Measurements from ENCODE around the gene TMPRSS6. TPM values are rescaled to one million over a fixed set of nuclear protein-coding genes. Genes with fewer than 3 reads are reported as not detected.

TMPRSS6 gene
- total and polyA plus RNA-seq, 8 donors: 0.45 to 1.5 (median 0.64) TPM; not detected in 1

DNA sequence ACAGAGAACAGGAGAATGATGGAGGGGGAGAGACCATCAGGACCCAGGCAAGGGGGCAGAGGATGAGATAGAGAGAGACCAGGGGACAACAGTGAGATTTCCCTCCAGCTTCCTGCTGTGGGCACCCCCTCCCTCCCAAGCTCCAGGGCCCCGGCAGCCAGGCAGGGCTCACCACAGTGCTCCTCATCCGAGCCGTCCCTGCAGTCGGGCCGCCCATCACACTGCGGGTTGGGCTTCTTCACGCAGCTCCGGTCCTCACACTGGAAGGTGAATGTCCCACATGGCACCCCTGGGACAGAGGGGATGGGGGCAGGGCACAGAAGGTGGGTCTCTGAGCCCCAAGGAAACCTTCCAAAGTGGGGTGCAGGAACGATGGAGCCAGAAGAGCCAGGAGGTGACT is 38.8 kb downstream of the TMPRSS6 start:
- no peaks in the 10 kb centered on the region for H3K36me3 ChIP-seq
- DNase-seq (peak in 1 of 4 donors; percentile 59), ATAC-seq (no peak)
- no peaks in the 10 kb centered on the region for H3K4me1 ChIP-seq
- no peak overlapping the region for H3K27ac ChIP-seq
- H3K4me3 ChIP-seq: no peak overlapping the region
- intact Hi-C loops (cut with DNase I): loop anchor here in 1 of 2 donors (10.0 kb wide), 1 partner anchor 134 kb away; no protein-coding TSS in a partner anchor
- H3K9me3 ChIP-seq: no peaks in the 10 kb centered on the region
- TF ChIP-seq CTCF (IDR thresholded peaks at IDR 0.05): no peak
- peaks cover 11 to 64% of the 10 kb centered on the region in 2 donors for H3K27me3 ChIP-seq

DNA sequence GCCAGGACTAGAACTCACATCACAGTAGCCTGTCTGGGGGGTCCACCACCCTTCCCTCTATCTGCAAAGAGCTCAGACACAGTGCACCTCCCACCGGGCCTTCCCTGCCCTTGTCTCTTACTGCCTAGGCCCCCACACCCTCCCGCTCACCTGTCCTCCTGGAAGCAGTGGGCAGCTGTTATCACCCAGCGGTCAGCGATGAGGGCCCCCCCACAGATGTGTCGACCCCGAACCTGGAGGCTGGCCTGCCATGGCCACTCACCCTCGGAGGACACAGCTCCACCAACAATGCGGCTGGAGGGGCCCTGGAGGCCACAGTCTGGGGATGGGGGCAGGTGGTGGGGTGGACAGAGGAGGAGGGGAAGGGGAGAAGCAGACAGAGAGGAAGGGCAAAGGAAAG is 39.2 kb downstream of the TMPRSS6 start:
- Histone ChIP-seq H3K36me3 (no peaks in the 10 kb centered on the region), H3K27me3 (peaks cover 11 to 60% of the 10 kb centered on the region in 2 donors), H3K4me1 (no peaks in the 10 kb centered on the region), H3K4me3 (no peak overlapping the region), H3K27ac (no peak overlapping the region), H3K9me3 (no peaks in the 10 kb centered on the region)
- intact Hi-C loops (cut with DNase I): loop anchor here in 1 of 2 donors (10.0 kb wide), 1 partner anchor 134 kb away; no protein-coding TSS in a partner anchor
- DNase-seq (peak in 1 of 4 donors; percentile 59), ATAC-seq (no peak)
- no peak for TF ChIP-seq CTCF (IDR thresholded peaks at IDR 0.05)

GRCh38 chr22:37069719-37070118 is 39.8 kb downstream of the TMPRSS6 start:
- intact Hi-C loops (cut with DNase I): loop anchor here in 1 of 2 donors (10.0 kb wide), 1 partner anchor 135 kb away; no protein-coding TSS in a partner anchor
- no peak for TF ChIP-seq CTCF (IDR thresholded peaks at IDR 0.05)
- peaks cover 11 to 54% of the 10 kb centered on the region in 2 donors for H3K27me3 ChIP-seq
- DNase-seq (peak in 1 of 4 donors; percentile 59), ATAC-seq (no peak)
- no peaks in the 10 kb centered on the region for H3K9me3 ChIP-seq
- no peak overlapping the region for H3K4me3 ChIP-seq
- H3K27ac ChIP-seq: no peak overlapping the region
- no peaks in the 10 kb centered on the region for H3K4me1 ChIP-seq
- no peaks in the 10 kb centered on the region for H3K36me3 ChIP-seq

DNA sequence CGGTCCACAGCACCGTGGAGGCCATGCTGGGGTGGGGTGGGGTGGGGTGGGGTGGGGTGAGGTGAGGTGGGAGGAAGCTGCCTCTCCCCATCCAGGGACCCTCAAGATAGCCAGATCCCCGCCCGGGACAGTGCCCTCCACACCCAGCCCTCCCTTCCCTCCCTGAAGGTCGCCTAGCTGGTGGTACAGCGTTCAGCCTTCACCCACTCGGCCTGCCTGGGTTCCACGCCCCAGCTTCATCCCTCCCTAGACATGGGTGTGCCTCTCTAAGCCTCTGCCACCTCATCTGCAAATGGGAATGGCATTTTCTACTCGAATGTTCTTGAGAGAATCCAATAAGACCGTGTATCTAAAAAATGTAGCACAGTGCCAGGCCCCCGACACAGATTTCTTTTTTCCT is 40.2 kb downstream of the TMPRSS6 start:
- Histone ChIP-seq H3K27me3 (peaks cover 11 to 50% of the 10 kb centered on the region in 2 donors), H3K4me3 (no peak overlapping the region), H3K36me3 (no peaks in the 10 kb centered on the region), H3K9me3 (no peaks in the 10 kb centered on the region), H3K27ac (no peak overlapping the region), H3K4me1 (no peaks in the 10 kb centered on the region)
- TF ChIP-seq CTCF (IDR thresholded peaks at IDR 0.05): no peak
- peak in 1 of 4 donors; percentile 36 for DNase-seq
- no peak for ATAC-seq
- intact Hi-C loops (cut with DNase I): no loop called here

GRCh38 chr22:37068859-37069258 is 40.7 kb downstream of the TMPRSS6 start:
- Histone ChIP-seq H3K27me3 (peaks cover 11 to 45% of the 10 kb centered on the region in 2 donors), H3K4me3 (no peak overlapping the region), H3K27ac (no peak overlapping the region), H3K9me3 (no peaks in the 10 kb centered on the region), H3K4me1 (no peaks in the 10 kb centered on the region), H3K36me3 (no peaks in the 10 kb centered on the region)
- peak in 1 of 4 donors; percentile 80 for DNase-seq
- ATAC-seq: no peak
- no peak for TF ChIP-seq CTCF (IDR thresholded peaks at IDR 0.05)
- intact Hi-C loops (cut with DNase I): no loop called here
